Activated CD4-positive, alpha-beta T cell treated with anti-CD3 and anti-CD28 coated beads, Interleukin-2, amount 50 U/mL, for 1 hour (primary cell): ENCODE measurements around the gene CBFA2T3.

ENCODE experiments used
- DNase-seq: peaks from one replicate; pipeline ENCODE4 v3.0.0-alpha.2; 2020

CBFA2T3 gene

GRCh38 chr16:88936556-88937205 lies 40.3 kb downstream of the CBFA2T3 start:
- no peak for DNase-seq

- no peak for DNase-seq
Measured at GRCh38 chr16:88936008-88936555, 40.9 kb downstream of the CBFA2T3 start.

- DNase-seq = no peak
Measured at GRCh38 chr16:88934066-88934667, 42.8 kb downstream of the CBFA2T3 start.

- no peak for DNase-seq
Measured at GRCh38 chr16:88932929-88933328, 44.1 kb downstream of the CBFA2T3 start.

- DNase-seq = no peak
Measured at GRCh38 chr16:88931936-88932335, 45.1 kb downstream of the CBFA2T3 start.

- DNase-seq = no peak
Measured at GRCh38 chr16:88931373-88931900, 45.6 kb downstream of the CBFA2T3 start.

GRCh38 chr16:88930716-88931115 lies 46.3 kb downstream of the CBFA2T3 start:
- no peak for DNase-seq

- DNase-seq = no peak
Measured at GRCh38 chr16:88929091-88929445, 47.9 kb downstream of the CBFA2T3 start.

GRCh38 chr16:88928405-88929090 lies 48.5 kb downstream of the CBFA2T3 start:
- no peak for DNase-seq

GRCh38 chr16:88927661-88928060 lies 49.3 kb downstream of the CBFA2T3 start:
- DNase-seq = no peak

GRCh38 chr16:88927010-88927409 lies 50.0 kb downstream of the CBFA2T3 start:
- no peak for DNase-seq

GRCh38 chr16:88926374-88926990 lies 50.5 kb downstream of the CBFA2T3 start:
- DNase-seq = no peak

- DNase-seq = no peak
Measured at GRCh38 chr16:88925540-88925887, 51.5 kb downstream of the CBFA2T3 start.

GRCh38 chr16:88924834-88925539 lies 52.0 kb downstream of the CBFA2T3 start:
- no peak for DNase-seq

- DNase-seq = no peak
Measured at GRCh38 chr16:88923926-88924833, 52.8 kb downstream of the CBFA2T3 start.

GRCh38 chr16:88923450-88923849 lies 53.6 kb downstream of the CBFA2T3 start:
- DNase-seq = no peak

GRCh38 chr16:88922826-88923410 lies 54.1 kb downstream of the CBFA2T3 start:
- DNase-seq = no peak

GRCh38 chr16:88922114-88922825 lies 54.7 kb downstream of the CBFA2T3 start:
- DNase-seq = no peak

GRCh38 chr16:88921591-88921990 lies 55.4 kb downstream of the CBFA2T3 start:
- no peak for DNase-seq
